WTC11 (cell line): Measurements from ENCODE around the gene ZNF646. TPM values are rescaled to one million over a fixed set of nuclear protein-coding genes. Genes with fewer than 3 reads are reported as not detected.

ENCODE experiments used
- ETV6 ChIP-seq: sonication (generic); formaldehyde crosslinking; IDR thresholded peaks from 2 replicates; pipeline ENCODE4 v1.8.1; 2022; ENCODE audit warnings: mild to moderate bottlenecking, missing genetic modification reagents
- FOXP1 ChIP-seq: sonication (generic); formaldehyde crosslinking; IDR thresholded peaks from 2 replicates; pipeline ENCODE4 v1.8.0; 2022; ENCODE audit warnings: missing genetic modification reagents, mild to moderate bottlenecking, moderate library complexity, borderline replicate concordance
- HMGXB4 ChIP-seq: sonication (generic); formaldehyde crosslinking; IDR thresholded peaks from 2 replicates; pipeline ENCODE4 v1.8.1; 2023; ENCODE audit warnings: mild to moderate bottlenecking, moderate library complexity, missing genetic modification reagents
- JAZF1 ChIP-seq: fragments of 250-450 bp; sonication (Bioruptor Pico); IDR thresholded peaks from 2 replicates; pipeline ENCODE4 v1.9.0; 2021; ENCODE audit warnings: moderate library complexity, mild to moderate bottlenecking, inconsistent platforms
- MYBL2 ChIP-seq: sonication (generic); formaldehyde crosslinking; IDR thresholded peaks from 2 replicates; pipeline ENCODE4 v1.8.1; 2023; ENCODE audit warnings: mild to moderate bottlenecking, moderate library complexity, missing genetic modification reagents
- NR3C1 ChIP-seq: sonication (generic); formaldehyde crosslinking; conservative IDR thresholded peaks from 2 replicates; pipeline ENCODE4 v1.8.1; 2023; ENCODE audit warnings: low read depth, mild to moderate bottlenecking, missing genetic modification reagents
- PREB ChIP-seq: sonication (generic); formaldehyde crosslinking; IDR thresholded peaks from 2 replicates; pipeline ENCODE4 v1.8.1; 2022; ENCODE audit warnings: mild to moderate bottlenecking, missing genetic modification reagents, moderate library complexity, borderline replicate concordance
- SMAD4 ChIP-seq: sonication (generic); formaldehyde crosslinking; IDR thresholded peaks from 2 replicates; pipeline ENCODE4 v1.8.0; 2022; ENCODE audit warnings: mild to moderate bottlenecking, missing genetic modification reagents
- ZBTB21 ChIP-seq: sonication (generic); formaldehyde crosslinking; IDR thresholded peaks from 2 replicates; pipeline ENCODE4 v1.8.1; 2023; ENCODE audit warnings: mild to moderate bottlenecking, missing genetic modification reagents, borderline replicate concordance
- ZNF232 ChIP-seq: sonication (generic); formaldehyde crosslinking; IDR thresholded peaks from 2 replicates; pipeline ENCODE4 v1.8.0; 2022; ENCODE audit warnings: mild to moderate bottlenecking, missing genetic modification reagents
- ZNF317 ChIP-seq: sonication (generic); formaldehyde crosslinking; IDR thresholded peaks from 2 replicates; pipeline ENCODE4 v1.8.1; 2023; ENCODE audit warnings: low read depth, mild to moderate bottlenecking, moderate library complexity, missing genetic modification reagents, borderline replicate concordance
- ZNF416 ChIP-seq: fragments of 250-450 bp; sonication (Bioruptor Pico); IDR thresholded peaks from 2 replicates; pipeline ENCODE4 v1.9.0; 2021; ENCODE audit warnings: mild to moderate bottlenecking, inconsistent platforms
- ZNF532 ChIP-seq: fragments of 250-450 bp; sonication (Bioruptor Pico); IDR thresholded peaks from 2 replicates; pipeline ENCODE4 v1.9.0; 2021; ENCODE audit warnings: mild to moderate bottlenecking, borderline replicate concordance
- total RNA-seq: library from RNA; stranded (reverse); gene quantifications from 3 replicates; pipeline ENCODE4 v1.2.3, GENCODE V29; 2021
- TF ChIP-seq, protein P1 (sequence below): fragments of 250-450 bp; sonication (Bioruptor Pico); IDR thresholded peaks from 2 replicates; pipeline ENCODE4 v2.1.2; 2022; ENCODE audit warnings: mild to moderate bottlenecking, moderate library complexity
- TF ChIP-seq, protein P2 (sequence below): fragments of 250-450 bp; sonication (Bioruptor Pico); IDR thresholded peaks from 2 replicates; pipeline ENCODE4 v1.8.0; 2021; ENCODE audit warnings: mild to moderate bottlenecking
- TF ChIP-seq, protein P3 (sequence below): sonication (generic); formaldehyde crosslinking; IDR thresholded peaks from 2 replicates; pipeline ENCODE4 v1.8.0; 2023; ENCODE audit warnings: missing genetic modification reagents, mild to moderate bottlenecking, borderline replicate concordance
- TF ChIP-seq, protein P4 (sequence below): sonication (generic); formaldehyde crosslinking; IDR thresholded peaks from 2 replicates; pipeline ENCODE4 v1.8.1; 2022; ENCODE audit warnings: missing genetic modification reagents, borderline replicate concordance

The ZNF646 gene
- total RNA-seq, 1 experiment from 2014 or later: 29.3 TPM

DNA sequence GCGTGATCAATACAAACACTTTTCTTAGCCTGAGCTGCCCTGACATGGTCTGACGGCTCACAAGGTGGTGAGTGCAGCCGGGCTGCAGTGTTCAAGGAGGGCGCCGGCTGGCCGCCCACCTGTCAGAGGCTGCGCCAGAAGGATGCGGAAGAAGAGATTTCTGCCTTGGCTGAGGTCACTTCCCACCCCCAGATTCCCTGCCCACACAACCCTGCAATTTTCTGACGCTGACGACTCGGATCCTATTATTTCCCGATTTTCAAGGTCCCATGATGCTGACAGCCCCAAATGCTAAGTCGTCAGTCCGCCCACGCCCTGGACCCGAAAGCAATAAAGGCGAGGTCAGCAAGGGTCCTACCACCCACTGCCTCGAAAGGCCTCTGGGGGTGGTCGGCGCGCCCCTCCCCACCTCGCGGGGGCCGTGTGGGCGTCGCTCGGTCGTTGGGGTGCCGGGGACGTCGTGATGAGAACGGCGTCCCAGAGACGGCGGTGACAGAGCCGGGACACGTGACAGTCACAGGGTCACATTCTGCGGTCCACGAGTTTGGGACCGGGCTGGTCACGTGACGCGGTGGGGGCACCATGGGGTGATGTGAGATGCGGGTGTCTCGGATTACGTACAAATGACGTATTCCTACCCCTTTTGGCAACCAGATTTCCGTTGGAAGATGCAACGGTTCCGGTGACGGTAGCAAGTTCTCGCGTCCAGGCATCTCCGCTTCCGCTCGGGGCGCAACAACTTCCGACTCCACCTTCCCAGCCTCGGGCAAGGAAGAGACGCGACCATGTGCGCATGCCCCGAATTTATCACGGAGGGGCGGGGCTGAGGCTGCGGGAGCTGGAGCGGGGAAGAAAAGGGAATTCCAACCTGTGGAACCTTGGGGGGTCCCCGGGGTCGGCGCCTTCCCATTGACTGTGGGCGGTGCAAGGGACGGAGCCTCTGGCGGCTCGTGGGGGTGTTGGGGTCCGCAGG lies 41.2 kb upstream of the ZNF646 start, which contains the start of gene STX4 (continued):
- TF ChIP-seq PREB (CRISPR knock-in tag): no peak
- TF ChIP-seq ZNF532 (CRISPR knock-in tag): no peak
- TF ChIP-seq ZNF317 (CRISPR knock-in tag): no peak
- no peak for TF ChIP-seq NR3C1
- TF ChIP-seq JAZF1 (CRISPR knock-in tag): no peak
- peak; percentile 97 for TF ChIP-seq MYBL2 (CRISPR knock-in tag)
- TF ChIP-seq HMGXB4 (CRISPR knock-in tag): no peak; the same call in 1 of the 2 replicates
- TF ChIP-seq ETV6: peak; percentile 89; the same call in 1 of the 2 replicates
- peak; percentile 93; the same call in 1 of the 2 replicates for TF ChIP-seq FOXP1 (CRISPR knock-in tag)
- peak; percentile 100 for TF ChIP-seq ZBTB21
- TF ChIP-seq, protein P1, sequence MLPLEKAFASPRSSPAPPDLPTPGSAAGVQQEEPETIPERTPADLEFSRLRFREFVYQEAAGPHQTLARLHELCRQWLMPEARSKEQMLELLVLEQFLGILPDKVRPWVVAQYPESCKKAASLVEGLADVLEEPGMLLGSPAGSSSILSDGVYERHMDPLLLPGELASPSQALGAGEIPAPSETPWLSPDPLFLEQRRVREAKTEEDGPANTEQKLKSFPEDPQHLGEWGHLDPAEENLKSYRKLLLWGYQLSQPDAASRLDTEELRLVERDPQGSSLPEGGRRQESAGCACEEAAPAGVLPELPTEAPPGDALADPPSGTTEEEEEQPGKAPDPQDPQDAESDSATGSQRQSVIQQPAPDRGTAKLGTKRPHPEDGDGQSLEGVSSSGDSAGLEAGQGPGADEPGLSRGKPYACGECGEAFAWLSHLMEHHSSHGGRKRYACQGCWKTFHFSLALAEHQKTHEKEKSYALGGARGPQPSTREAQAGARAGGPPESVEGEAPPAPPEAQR (CRISPR knock-in tag): no peak
- TF ChIP-seq, protein P2, sequence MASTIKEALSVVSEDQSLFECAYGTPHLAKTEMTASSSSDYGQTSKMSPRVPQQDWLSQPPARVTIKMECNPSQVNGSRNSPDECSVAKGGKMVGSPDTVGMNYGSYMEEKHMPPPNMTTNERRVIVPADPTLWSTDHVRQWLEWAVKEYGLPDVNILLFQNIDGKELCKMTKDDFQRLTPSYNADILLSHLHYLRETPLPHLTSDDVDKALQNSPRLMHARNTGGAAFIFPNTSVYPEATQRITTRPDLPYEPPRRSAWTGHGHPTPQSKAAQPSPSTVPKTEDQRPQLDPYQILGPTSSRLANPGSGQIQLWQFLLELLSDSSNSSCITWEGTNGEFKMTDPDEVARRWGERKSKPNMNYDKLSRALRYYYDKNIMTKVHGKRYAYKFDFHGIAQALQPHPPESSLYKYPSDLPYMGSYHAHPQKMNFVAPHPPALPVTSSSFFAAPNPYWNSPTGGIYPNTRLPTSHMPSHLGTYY (CRISPR knock-in tag): no peak
- TF ChIP-seq, protein P3, sequence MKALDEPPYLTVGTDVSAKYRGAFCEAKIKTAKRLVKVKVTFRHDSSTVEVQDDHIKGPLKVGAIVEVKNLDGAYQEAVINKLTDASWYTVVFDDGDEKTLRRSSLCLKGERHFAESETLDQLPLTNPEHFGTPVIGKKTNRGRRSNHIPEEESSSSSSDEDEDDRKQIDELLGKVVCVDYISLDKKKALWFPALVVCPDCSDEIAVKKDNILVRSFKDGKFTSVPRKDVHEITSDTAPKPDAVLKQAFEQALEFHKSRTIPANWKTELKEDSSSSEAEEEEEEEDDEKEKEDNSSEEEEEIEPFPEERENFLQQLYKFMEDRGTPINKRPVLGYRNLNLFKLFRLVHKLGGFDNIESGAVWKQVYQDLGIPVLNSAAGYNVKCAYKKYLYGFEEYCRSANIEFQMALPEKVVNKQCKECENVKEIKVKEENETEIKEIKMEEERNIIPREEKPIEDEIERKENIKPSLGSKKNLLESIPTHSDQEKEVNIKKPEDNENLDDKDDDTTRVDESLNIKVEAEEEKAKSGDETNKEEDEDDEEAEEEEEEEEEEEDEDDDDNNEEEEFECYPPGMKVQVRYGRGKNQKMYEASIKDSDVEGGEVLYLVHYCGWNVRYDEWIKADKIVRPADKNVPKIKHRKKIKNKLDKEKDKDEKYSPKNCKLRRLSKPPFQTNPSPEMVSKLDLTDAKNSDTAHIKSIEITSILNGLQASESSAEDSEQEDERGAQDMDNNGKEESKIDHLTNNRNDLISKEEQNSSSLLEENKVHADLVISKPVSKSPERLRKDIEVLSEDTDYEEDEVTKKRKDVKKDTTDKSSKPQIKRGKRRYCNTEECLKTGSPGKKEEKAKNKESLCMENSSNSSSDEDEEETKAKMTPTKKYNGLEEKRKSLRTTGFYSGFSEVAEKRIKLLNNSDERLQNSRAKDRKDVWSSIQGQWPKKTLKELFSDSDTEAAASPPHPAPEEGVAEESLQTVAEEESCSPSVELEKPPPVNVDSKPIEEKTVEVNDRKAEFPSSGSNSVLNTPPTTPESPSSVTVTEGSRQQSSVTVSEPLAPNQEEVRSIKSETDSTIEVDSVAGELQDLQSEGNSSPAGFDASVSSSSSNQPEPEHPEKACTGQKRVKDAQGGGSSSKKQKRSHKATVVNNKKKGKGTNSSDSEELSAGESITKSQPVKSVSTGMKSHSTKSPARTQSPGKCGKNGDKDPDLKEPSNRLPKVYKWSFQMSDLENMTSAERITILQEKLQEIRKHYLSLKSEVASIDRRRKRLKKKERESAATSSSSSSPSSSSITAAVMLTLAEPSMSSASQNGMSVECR (CRISPR knock-in tag): peak; percentile 89
- TF ChIP-seq ZNF416 (CRISPR knock-in tag): no peak
- peak; percentile 97 for TF ChIP-seq ZNF232 (CRISPR knock-in tag)
- TF ChIP-seq, protein P4, sequence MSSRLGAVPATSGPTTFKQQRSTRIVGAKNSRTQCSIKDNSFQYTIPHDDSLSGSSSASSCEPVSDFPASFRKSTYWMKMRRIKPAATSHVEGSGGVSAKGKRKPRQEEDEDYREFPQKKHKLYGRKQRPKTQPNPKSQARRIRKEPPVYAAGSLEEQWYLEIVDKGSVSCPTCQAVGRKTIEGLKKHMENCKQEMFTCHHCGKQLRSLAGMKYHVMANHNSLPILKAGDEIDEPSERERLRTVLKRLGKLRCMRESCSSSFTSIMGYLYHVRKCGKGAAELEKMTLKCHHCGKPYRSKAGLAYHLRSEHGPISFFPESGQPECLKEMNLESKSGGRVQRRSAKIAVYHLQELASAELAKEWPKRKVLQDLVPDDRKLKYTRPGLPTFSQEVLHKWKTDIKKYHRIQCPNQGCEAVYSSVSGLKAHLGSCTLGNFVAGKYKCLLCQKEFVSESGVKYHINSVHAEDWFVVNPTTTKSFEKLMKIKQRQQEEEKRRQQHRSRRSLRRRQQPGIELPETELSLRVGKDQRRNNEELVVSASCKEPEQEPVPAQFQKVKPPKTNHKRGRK: no peak
- TF ChIP-seq SMAD4 (CRISPR knock-in tag): no peak
- TF ChIP-seq, all 79 proteins: peak for 29
